Measurements from ENCODE around the gene RBM26.

RBM26 gene

GRCh38 chr13:79270859-79271258 lies 135.2 kb downstream of the RBM26 start:
- DNase-seq, result no peak
- Histone ChIP-seq H3K4me2 (ENCODE audit: low read depth, low read length) (no peak overlapping the region), H3K27ac (ENCODE audit: low read length) (no peak overlapping the region), H3K4me3 (ENCODE audit: low read length) (no peak overlapping the region), H2AFZ (ENCODE audit: low read length) (no peak overlapping the region), H3K9me3 (replicated peaks; ENCODE audit: insufficient read depth, low read length) (no peaks in the 10 kb centered on the region), H3K79me2 (ENCODE audit: low read length) (no peaks in the 10 kb centered on the region), H3K36me3 (replicated peaks; ENCODE audit: insufficient read depth, low read length) (no peaks in the 10 kb centered on the region), H3K9ac (ENCODE audit: low read length) (no peak overlapping the region), H4K20me1 (ENCODE audit: insufficient read depth, low read length) (no peaks in the 10 kb centered on the region), H3K9me2 (replicated peaks; ENCODE audit: insufficient read depth, low read length) (no peaks in the 10 kb centered on the region), H3K27me3 (replicated peaks; ENCODE audit: insufficient read depth, low read length) (no peaks in the 10 kb centered on the region), H3K4me1 (ENCODE audit: low read length) (no peaks in the 10 kb centered on the region), H3F3A (ENCODE audit: insufficient read depth, low read length) (no peaks in the 10 kb centered on the region)
- no peak for TF ChIP-seq CTCF (IDR thresholded peaks at IDR 0.05; ENCODE audit: low read length)
- TF ChIP-seq EZH2 (optimal IDR thresholded peaks at IDR 0.05; ENCODE audit: low read depth, low read length), result no peak
- no peak for TF ChIP-seq EZH2phosphoT487 (IDR thresholded peaks at IDR 0.05; ENCODE audit: low read length)
